NCI-H1092 treated with DMSO at 0.1 percent for 48 hours (cell line): ENCODE data around the gene PALLD.

Experiments used
- DNase-seq: peaks from one replicate; lab custom pipeline; 2025; lab: John Stamatoyannopoulos, UW

The PALLD gene

DNA sequence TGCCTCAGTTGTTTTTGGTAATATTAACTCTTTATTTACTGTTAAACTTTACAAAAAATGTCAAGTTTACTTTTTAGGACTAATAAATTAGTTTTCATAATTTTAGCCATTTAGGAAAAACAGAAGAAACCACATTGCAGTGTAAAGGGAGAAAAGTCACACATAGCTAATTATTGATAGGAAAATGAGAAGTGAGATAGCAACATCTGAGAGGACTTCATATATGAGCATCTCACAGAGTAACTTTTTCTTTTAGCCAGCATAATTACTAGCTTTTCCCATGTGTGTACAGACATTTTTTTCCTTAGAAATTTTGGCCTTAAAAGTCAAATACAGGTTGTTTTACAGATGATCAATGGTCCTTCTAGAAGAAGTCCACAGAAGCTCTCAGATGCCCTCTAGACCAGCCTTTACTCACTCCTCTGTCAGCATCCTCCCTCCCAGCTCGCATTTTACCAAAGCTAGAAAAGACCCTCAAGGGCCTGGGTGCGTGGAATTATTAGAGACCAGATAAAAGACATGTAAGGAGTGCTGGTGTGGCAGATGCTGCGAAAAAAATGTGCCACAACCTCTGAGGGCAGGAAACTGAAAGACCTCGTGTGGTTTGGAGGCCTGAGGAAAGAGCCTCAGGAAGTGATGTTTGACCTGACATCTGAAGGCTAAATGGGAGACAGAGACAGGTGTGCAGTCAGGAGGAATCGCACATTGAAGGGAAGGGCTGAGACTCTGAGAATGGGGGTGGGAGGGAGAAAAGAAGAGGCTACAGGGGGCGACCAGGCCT lies 356.3 kb downstream of the PALLD start:
- no peak for DNase-seq

- no peak for DNase-seq
Observed at GRCh38 chr4:168853770-168854169, 356.9 kb downstream of the PALLD start.

GRCh38 chr4:168854350-168854921 lies 357.6 kb downstream of the PALLD start:
- no peak for DNase-seq

DNA sequence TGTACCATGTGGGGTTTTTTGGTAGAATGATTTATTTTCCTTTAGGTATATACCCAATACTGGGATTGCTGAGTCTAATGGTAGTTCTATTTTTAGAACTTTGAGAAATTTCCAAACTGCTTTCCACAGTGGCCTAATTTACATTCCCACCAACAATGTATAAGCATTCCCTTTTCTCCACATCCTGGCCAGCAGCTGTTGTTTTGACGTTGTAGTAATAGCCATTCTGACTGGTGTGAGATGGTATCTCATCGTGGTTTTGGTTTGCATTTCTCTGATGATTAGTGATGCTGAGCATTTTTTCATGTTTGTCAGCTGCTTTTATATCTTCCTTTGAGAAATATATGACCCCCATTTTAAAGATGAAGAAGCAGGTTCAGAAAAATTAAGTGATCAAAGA lies 359.5 kb downstream of the PALLD start:
- DNase-seq: no peak

DNA sequence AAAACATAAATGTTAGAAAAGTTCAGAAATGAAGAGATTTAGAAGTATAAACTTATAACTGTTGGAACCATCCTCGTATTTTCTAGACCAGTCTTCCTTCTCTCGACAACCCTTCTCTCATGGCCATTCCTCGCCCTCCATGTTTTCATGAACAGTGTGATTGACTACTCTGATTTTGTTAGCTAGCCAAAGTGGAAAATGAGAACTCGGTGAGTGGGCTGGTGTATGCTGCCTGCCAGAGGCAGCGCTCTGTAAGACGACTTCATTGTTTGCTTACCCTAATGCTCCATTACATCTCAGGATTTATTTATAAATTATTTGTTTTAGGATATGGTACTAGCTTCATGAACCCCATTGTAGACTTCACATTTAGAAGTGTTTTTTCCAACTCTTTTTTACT lies 360.2 kb downstream of the PALLD start:
- DNase-seq: no peak

- DNase-seq: no peak
Observed at GRCh38 chr4:168857546-168858314, 360.9 kb downstream of the PALLD start.

- DNase-seq: no peak
Observed at GRCh38 chr4:168859100-168859499, 362.2 kb downstream of the PALLD start.

DNA sequence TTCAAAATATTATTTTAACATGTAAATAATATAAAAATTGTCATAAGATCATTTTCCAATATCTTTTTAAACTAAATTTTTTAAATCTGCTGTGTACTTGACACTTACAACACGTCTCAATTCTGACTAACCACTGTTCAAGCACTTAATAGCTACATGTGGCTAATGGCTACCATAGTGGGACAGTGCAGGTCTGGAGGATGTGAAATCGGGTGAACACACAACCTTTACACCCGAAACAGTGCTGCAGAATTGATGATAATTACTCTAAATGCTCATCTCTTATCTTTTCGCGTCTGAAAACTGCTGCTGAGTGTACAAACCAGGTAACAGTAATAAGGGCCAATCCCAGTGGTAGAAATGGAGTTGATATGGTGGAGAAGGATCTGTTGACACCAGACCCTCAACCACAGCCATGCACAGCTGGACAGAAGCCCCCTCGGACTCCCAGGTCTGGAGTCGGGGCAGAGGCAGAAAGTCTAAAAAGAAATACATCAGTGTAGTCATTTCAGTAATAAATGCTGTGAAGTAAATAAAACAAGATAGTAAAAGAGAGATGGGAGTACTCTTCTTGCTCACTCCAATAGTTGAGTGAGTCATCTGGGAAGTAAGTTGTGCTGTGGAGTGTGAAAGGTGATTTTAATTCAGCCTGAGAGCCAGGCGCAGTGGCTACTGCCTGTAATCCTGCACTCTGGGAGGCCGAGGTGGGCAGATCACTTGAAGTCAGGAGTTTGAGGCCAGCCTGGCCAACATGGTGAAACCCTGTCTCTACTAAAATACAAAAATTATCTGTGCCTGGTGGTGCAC lies 363.2 kb downstream of the PALLD start:
- DNase-seq: no peak

DNA sequence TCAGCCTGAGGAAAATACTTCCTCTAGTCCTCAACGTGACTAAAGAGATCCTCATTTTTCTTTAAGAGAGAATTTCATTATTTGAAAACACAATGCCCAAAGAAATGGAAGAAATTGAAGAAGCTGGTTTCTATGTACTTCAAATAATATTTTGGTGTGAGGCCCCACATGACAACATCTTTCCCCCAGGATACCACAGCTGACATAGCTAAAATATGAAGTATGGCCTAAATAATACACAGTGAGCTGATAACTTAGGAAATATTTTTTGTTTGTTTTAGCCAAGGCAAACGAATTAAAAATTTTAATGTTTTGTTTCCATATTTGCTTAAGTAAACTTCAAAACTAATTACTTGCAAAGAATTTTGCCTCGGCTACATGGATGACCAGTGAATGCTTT lies 364.0 kb downstream of the PALLD start:
- DNase-seq: no peak

- DNase-seq: no peak
Observed at GRCh38 chr4:168863719-168864647, 367.1 kb downstream of the PALLD start.

DNA sequence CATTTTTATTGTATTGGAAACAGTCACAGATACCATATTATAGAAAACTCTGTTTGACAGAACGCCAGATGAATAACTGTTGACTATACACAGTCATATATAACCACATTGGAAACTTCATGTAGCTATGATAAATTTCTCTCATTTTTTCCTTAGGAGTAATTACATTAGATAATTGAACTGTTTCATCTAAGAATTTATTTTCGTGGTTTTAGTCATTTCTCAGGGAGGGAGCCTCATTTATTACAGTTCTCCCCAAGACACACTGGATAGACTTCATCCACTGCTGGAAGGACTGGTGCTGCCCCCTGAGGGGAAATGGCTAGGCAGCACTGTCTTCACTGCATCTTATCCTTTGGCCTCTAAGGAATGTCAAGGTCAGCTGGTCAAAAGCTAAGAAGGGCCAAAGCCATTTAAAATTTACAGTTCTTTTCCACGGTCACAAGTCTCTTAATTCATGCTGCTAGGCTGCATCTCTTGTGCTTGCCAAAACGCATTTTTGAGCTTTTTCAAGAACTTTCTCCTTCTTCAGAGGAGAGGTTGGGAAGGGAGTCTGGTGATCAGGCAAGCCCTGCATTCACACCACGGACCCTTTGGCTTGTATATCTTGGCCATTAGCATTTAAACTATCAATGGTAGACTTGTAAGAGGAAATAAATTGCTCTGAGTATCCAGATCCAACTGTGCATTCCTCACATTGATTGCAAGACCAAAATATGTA lies 368.1 kb downstream of the PALLD start:
- no peak for DNase-seq

DNA sequence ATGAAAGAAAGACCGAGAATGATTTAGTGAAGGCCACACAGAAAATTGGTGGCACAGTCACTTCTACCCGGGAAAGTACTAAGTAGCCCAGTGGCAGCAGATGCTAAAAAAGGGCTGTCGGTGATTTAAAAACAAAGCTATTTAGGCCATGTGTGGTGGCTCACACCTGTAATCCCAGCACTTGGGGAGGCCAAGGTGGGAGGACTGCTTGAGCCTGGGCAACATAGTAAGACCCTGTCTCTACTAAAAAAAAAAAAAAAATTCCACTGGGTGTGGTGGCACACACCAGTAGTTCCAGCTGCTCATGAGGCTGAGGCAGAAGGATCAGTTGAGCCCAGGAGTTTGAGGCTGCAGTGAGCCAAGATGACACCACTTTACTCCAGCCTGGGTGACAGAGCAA lies 369.0 kb downstream of the PALLD start:
- no peak for DNase-seq

DNA sequence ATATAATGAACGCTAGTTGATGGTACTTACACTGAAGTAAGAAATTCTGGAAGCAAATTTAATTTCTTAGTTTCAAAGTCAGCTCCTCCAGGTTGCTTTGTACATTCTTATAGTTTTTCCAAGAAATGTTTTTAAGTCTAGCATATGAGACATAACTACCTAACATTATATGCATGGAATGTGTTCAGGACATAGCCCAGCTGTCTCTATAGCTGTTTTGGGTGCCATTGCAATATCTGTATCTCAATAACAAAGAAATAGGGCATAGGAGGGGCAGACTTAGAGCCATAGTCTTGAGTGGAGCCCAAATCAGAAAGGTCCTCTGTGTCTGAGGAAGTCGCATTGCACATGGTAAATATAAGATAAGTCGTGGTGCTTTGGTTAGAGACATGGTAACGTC lies 369.8 kb downstream of the PALLD start:
- DNase-seq: no peak

DNA sequence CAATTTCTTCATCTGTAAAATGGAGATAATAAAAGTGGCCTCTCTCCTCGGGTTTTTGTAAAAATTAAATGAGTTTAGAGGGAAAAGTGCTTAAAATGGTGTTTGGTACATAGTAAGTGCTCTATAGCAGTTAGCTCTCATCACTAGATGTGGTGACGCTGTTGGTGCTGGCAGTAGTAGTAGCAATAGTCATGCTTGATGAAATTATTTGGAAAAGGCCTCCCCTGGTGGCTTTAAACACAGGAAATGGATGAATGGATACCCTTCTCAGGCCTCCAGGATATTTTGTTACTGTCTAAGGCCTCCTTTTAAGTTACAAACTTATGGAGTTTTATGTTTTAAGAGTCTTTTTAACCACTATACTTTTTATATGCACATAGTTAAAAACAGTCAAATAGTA lies 370.3 kb downstream of the PALLD start:
- DNase-seq: no peak

- no peak for DNase-seq
Observed at GRCh38 chr4:168868044-168868781, 371.4 kb downstream of the PALLD start.

- no peak for DNase-seq
Observed at GRCh38 chr4:168868802-168869201, 371.9 kb downstream of the PALLD start.

DNA sequence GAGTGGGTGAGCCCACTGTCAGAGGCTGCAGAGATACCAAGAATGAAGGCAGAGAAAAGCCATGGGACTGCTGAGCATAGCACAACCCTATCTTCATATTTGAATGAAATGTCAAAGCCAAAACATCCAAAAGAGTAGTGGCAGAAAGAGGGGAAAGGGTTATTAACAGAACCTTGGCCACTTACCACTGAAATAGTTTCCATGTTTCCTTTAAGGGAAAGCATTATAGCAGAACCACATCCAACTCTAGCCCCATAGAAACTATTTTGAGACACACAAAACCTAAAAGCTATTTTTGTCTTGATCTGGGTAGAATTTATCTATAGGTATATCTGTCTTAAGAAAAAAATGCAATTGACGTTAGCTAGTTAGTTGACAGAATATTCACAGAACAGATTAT lies 373.2 kb downstream of the PALLD start:
- DNase-seq: no peak

GRCh38 chr4:168871632-168872031 lies 374.8 kb downstream of the PALLD start:
- DNase-seq: no peak

GRCh38 chr4:168874083-168874482 lies 377.2 kb downstream of the PALLD start:
- no peak for DNase-seq

- no peak for DNase-seq
Observed at GRCh38 chr4:168876106-168876505, 379.3 kb downstream of the PALLD start.
